ENCODE measurements around the gene RAD51C.

GRCh38 chr17:58764373-58764772 lies 72.0 kb downstream of the RAD51C start:
- TF ChIP-seq CTCF (IDR thresholded peaks at IDR 0.05), result no peak
- no peak for TF ChIP-seq EZH2 (IDR thresholded peaks at IDR 0.05)

Measured in neural progenitor cell (in vitro differentiated cells).